Measurements from ENCODE around the gene EZH1. TPM values are rescaled to one million over a fixed set of nuclear protein-coding genes. Genes with fewer than 3 reads are reported as not detected.

EZH1 gene
- total and polyA plus RNA-seq, 10 of the 15 experiments (the other 5 are each of a cell fraction or from before 2014, with no cell fraction given) = 6.1 to 43.3 (median 16.8) TPM

DNA sequence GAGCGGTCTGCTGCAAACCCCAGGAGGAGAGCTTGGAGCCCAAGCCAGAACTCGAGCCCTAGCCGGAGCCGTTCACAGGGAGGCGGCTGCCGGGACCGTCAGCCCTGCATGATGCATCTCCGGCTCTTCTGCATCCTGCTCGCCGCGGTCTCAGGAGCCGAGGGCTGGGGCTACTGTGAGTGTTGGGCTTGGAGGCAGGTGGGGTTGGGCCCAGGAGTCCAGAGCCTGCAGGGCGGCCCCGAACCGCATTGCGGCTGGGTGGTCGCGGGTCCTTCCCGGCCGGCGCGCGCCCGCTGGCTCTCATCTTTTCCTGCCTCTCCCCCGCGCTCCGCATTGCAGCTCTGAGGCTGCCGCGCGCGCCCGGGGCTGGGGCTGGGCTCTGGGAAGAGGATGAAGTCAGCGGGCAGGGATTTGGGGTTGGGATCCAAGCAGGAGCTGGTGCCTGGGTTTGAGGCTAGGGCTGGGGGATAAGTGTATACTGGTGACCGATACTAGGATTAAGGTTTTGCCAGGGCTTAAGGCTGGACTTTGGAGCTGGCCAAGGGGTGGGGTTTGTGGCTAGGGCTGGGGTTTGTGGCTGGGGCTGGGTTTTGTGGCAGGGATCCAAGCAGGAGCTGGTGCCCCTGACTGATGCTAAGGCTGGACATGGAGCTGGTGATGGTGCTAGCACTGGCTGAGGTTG lies 62.0 kb downstream of the EZH1 start:
- FAIRE-seq = peak; percentile 41
- peak overlapping the region; percentile 91 for H3K4me2 ChIP-seq (ENCODE audit: control insufficient read depth, insufficient read depth)
- BruUV-seq (replicated peaks) = no TSS peak
- CTCF ChIA-PET = interaction anchor here (0.6 to 3.3 kb wide), 13 partner anchors 9 to 324 kb away, joined by 3 to 32 read pairs (median 6); partner anchors contain the start of genes BECN1 and PSMC3IP
- H3K9me3 ChIP-seq (replicated peaks; ENCODE audit: control insufficient read depth, insufficient read depth, low read length) = no peaks in the 10 kb centered on the region; the same call in 2 of the 3 replicates
- POLR2A ChIA-PET = interaction anchor here (0.9 to 2.0 kb wide), 12 partner anchors 8 to 105 kb away, joined by 3 to 12 read pairs (median 6); partner anchors contain the start of genes RETREG3 and TUBG1
- peaks cover 48% of the 10 kb centered on the region for H3K79me2 ChIP-seq (ENCODE audit: control insufficient read depth, insufficient read depth, low read length)
- H3K27me3 ChIP-seq (replicated peaks in 1 of 2; ENCODE audit: control insufficient read depth in 2 of 2, insufficient read depth in 2 of 2, low read length in 1 of 2) = no peaks in the 10 kb centered on the region
- no peaks in the 10 kb centered on the region for H4K20me1 ChIP-seq (ENCODE audit: control insufficient read depth, insufficient read depth)
- intact Hi-C loops (cut with micrococcal nuclease; ENCODE audit: unreplicated experiment) (loop anchor here (5.0 kb wide), 1 partner anchor 79 kb away; the partner anchor contains the start of gene RAMP2), in situ Hi-C loops (cut with MboI) (no loop called here)
- DNase-seq (ENCODE audit: low read depth, low spot score) = no peak
- SMC1A ChIA-PET (ENCODE audit: uncharacterized antibody, unreplicated experiment) = interaction anchor here (1.0 to 1.9 kb wide), 11 partner anchors 21 to 106 kb away, joined by 3 to 14 read pairs (median 6); partner anchors contain the start of genes PSMC3IP and RETREG3
- RAD21 ChIA-PET (ENCODE audit: unreplicated experiment) = interaction anchor here (0.8 to 2.4 kb wide), 14 partner anchors 9 to 142 kb away, joined by 3 to 32 read pairs (median 6); partner anchors contain the start of genes BECN1, PSMC3IP and RAMP2
- TF ChIP-seq HDAC2 (IDR thresholded peaks at IDR 0.05) (no peak), EED (IDR thresholded peaks at IDR 0.05; ENCODE audit: low read depth) (peak; percentile 3; the same call in 1 of the 2 replicates), RELA (IDR thresholded peaks at IDR 0.05; ENCODE audit: borderline replicate concordance, partially characterized antibody) (no peak), IKZF1 (conservative IDR thresholded peaks at IDR 0.05) (0 out of 2 replicates have a peak, but pooled peaks have one; percentile 46)
- TF ChIP-seq, protein P1, sequence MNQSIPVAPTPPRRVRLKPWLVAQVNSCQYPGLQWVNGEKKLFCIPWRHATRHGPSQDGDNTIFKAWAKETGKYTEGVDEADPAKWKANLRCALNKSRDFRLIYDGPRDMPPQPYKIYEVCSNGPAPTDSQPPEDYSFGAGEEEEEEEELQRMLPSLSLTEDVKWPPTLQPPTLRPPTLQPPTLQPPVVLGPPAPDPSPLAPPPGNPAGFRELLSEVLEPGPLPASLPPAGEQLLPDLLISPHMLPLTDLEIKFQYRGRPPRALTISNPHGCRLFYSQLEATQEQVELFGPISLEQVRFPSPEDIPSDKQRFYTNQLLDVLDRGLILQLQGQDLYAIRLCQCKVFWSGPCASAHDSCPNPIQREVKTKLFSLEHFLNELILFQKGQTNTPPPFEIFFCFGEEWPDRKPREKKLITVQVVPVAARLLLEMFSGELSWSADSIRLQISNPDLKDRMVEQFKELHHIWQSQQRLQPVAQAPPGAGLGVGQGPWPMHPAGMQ (IDR thresholded peaks at IDR 0.05; ENCODE audit: borderline replicate concordance) = peak; percentile 11; the same call in 1 of the 2 replicates
- peaks cover 16% of the 10 kb centered on the region for H3K4me1 ChIP-seq (ENCODE audit: control insufficient read depth, insufficient read depth, low read length)
- H3K4me3 ChIP-seq = peak overlapping the region; percentile 92
- peak overlapping the region; percentile 83 for H3K27ac ChIP-seq (ENCODE audit: control insufficient read depth, insufficient read depth)
- peak; percentile 6 for ATAC-seq
- 5% methylated on average over 33 of the region's 34 CpGs for WGBS (ENCODE audit: insufficient coverage, insufficient replicate concordance, low lambda C conversion rate, missing lambda C conversion rate)
- peaks cover 3 to 11% of the 10 kb centered on the region in 2 experiments; a peak in 3 of 4 replicates for H3K36me3 ChIP-seq (ENCODE audit: control insufficient read depth in 2 of 2, insufficient read depth in 2 of 2, low read length in 1 of 2)
- H3K9ac ChIP-seq (ENCODE audit: control insufficient read depth, insufficient read depth, low read length) = peak overlapping the region; percentile 84
- peak overlapping the region; percentile 78 for H2AFZ ChIP-seq (ENCODE audit: control insufficient read depth, low read depth, low read length)

All from GM12878 (cell line).